GM12878 (cell line): ENCODE measurements around the gene KIFBP. TPM values are rescaled to one million over a fixed set of nuclear protein-coding genes. Genes with fewer than 3 reads are reported as not detected.

ENCODE experiments used
- BHLHE40 ChIP-seq, 2 experiments: fragments of 450-650 bp in 1 of 2; IDR thresholded peaks; 2 replicates each; pipeline ENCODE4 v1.6.1; 2011 to 2017; ENCODE audit warnings: low read depth in 2 of 2, borderline replicate concordance in 1 of 2, improper control_type of control experiment in 1 of 2, low read length in 1 of 2, mild to moderate bottlenecking in 1 of 2
- CUX1 ChIP-seq: IDR thresholded peaks from 2 replicates; pipeline ENCODE4 v1.6.1; 2012; ENCODE audit warnings: improper control_type of control experiment, low read depth, low read length; ENCODE audit not compliant: insufficient replicate concordance
- IKZF1 ChIP-seq: fragments of 450-650 bp; conservative IDR thresholded peaks from 2 replicates; pipeline ENCODE4 v1.6.1; 2017; ENCODE audit warnings: antibody characterized with exemption, mild to moderate bottlenecking
- IRF5 ChIP-seq: fragments of 450-650 bp; IDR thresholded peaks from 2 replicates; pipeline ENCODE4 v1.6.1; 2017; ENCODE audit warnings: borderline replicate concordance
- MTA2 ChIP-seq: fragments of 450-650 bp; IDR thresholded peaks from 2 replicates; pipeline ENCODE4 v1.6.1; 2016; ENCODE audit warnings: low read depth, mild to moderate bottlenecking, moderate library complexity
- MYB ChIP-seq: fragments of 150-350 bp; IDR thresholded peaks from 2 replicates; pipeline ENCODE4 v1.6.1; 2014; ENCODE audit warnings: mild to moderate bottlenecking, low read depth, low read length, borderline replicate concordance
- POLR2A ChIP-seq: IDR thresholded peaks from 2 replicates; pipeline ENCODE4 v1.6.1; 2011; ENCODE audit warnings: low read depth, mild to moderate bottlenecking, low read length
- REST ChIP-seq: IDR thresholded peaks from 2 replicates; pipeline ENCODE4 v1.6.1; 2012; ENCODE audit warnings: mild to moderate bottlenecking, low read depth, low read length
- SMC3 ChIP-seq: IDR thresholded peaks from 2 replicates; pipeline ENCODE4 v1.6.1; 2011; ENCODE audit warnings: low read length, improper control_type of control experiment, borderline replicate concordance
- TCF3 ChIP-seq: IDR thresholded peaks from 2 replicates; pipeline ENCODE4 v1.6.1; 2012; ENCODE audit warnings: low read depth, mild to moderate bottlenecking, low read length, borderline replicate concordance; ENCODE audit not compliant: insufficient read depth
- WRNIP1 ChIP-seq: IDR thresholded peaks from 2 replicates; pipeline ENCODE4 v1.6.1; 2011; ENCODE audit warnings: low read depth, low read length, improper control_type of control experiment, borderline replicate concordance
- ZNF592 ChIP-seq: fragments of 450-650 bp; IDR thresholded peaks from 2 replicates; pipeline ENCODE4 v1.6.1; 2017; ENCODE audit warnings: mild to moderate bottlenecking, moderate library complexity
- polyA plus RNA-seq, 11 experiments: library from polyadenylated mRNA; depleted of rRNA in 4 of 11; unstranded in 6 of 11; stranded (reverse) in 5 of 11; fragments of >200 nt; fragmentation: Nextera tagmentation in 4 of 11; fragmentation: Illumina TruSeq in 1 of 11; extraction: Ambion mirVana in 4 of 11; extraction: Trizol in 1 of 11; gene quantifications; 1 replicate in 1 of 11; 2 replicates in 10 of 11; pipeline versions ENCODE4 v1.2.1 to v1.2.3, GENCODE V29; 2011 to 2016; ENCODE audit warnings: inconsistent platforms in 2 of 11, missing spikeins in 2 of 11, low read depth in 1 of 11
- total RNA-seq, 4 experiments: library from RNA; depleted of rRNA in 3 of 4; stranded (reverse); fragments of >200 nt in 3 of 4; fragmentation: Illumina TruSeq in 1 of 4; extraction: Trizol in 1 of 4; gene quantifications; 2 replicates each; pipeline versions ENCODE4 v1.2.1 to v1.2.3, GENCODE V29; 2013 to 2021

KIFBP gene
- total and polyA plus RNA-seq, 10 of the 15 experiments (the other 5 are each of a cell fraction or from before 2014, with no cell fraction given) = 8.6 to 29.5 (median 18.7) TPM

GRCh38 chr10:68988530-68989316 is at the start of gene KIFBP (continued):
- no peak for TF ChIP-seq ZNF592
- no peak; the same call in none of the 2 replicates for TF ChIP-seq SMC3
- TF ChIP-seq MYB = no peak
- TF ChIP-seq IRF5 = no peak
- TF ChIP-seq MTA2 = no peak
- peak in 1 of 2 experiments; percentile 15; a peak in 1 of 4 replicates for TF ChIP-seq BHLHE40 (IDR thresholded peaks at IDR 0.05; ENCODE audit: borderline replicate concordance in 1 of 2, low read depth in 2 of 2, low read length in 1 of 2)
- no peak for TF ChIP-seq REST
- TF ChIP-seq CUX1 = no peak
- peak; percentile 90 for TF ChIP-seq IKZF1
- TF ChIP-seq TCF3 = no peak
- TF ChIP-seq WRNIP1 = no peak
- peak; percentile 86 for TF ChIP-seq POLR2A
